ENCODE results near the gene ZG16B.
A peak's percentile ranks its signal among the peaks of the same experiment; 100 is the strongest.

The ZG16B gene

GRCh38 chr16:2848933-2849725 is 19.0 kb downstream of the ZG16B start:
- DNase-seq: no peak

DNA sequence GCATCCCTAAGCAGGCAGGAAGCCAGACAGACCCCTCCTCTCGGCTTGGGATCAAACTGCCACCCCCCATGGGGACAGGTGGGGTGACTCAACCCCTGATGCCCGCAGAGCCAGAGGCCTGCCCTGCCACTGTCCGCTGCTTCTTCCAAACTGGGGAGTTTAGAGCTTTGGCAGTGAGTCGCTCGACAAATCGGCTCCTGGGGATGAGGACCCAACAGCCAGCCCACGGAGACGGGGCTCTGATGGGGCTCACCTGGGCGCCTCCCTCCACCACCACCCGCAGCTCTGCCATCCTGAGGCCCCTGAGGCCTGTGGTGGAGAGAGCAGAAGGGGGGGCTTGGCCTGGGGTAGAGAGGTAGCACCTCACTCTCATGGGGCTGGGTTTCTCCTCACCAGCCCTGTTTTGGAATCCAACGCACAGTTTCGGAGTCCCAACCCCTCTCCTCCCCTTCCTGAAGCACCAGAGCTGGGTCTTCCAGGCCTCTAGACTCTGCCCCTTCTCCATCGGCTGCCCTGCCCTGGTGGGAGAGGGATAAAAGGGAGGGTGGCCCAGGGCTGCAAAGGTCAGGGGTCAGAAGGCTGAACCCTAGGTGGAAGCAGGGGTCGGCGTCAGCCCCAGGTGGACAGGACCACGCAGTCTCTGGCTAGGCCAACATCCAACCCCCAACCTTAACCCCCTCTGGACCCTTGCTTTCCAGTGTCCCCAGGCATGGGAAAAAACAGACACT is 22.1 kb downstream of the ZG16B start:
- no peak for DNase-seq

- no peak for DNase-seq
Measured at GRCh38 chr16:2852731-2853507, 22.8 kb downstream of the ZG16B start.

- DNase-seq: no peak
Measured at GRCh38 chr16:2853531-2854073, 23.5 kb downstream of the ZG16B start.

GRCh38 chr16:2854700-2855309 is 24.7 kb downstream of the ZG16B start:
- no peak for DNase-seq

- DNase-seq: no peak
Measured at GRCh38 chr16:2855536-2855935, 25.4 kb downstream of the ZG16B start.

DNA sequence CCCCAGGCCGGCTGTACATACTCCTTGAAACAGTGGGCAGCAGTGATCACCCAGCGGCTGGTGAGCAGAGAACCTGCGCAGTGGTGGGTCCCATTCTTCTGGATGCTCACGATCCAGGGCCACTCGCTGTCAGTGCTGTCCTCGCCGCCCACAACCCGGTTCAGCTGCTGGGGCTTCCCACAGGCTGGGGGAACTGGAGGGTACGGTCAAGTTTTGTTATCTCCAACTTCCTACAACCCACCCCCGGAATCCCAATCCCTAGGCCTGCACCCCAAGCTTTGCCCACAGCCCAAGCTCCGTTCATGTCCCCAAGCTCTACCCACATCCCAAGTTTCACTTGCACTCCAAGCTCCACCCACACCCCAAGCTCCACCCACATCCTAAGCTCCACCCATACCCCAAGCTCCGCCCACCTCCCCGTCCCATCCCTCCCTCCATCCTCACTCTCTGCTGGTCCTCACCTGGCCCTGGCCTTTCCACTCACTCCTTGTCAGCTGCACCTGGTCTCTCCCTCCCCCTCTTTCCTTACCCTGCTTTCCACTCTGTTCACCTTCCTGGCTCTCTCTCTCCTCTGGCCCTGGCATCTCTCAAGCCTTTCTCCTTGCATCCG is 26.1 kb downstream of the ZG16B start:
- DNase-seq: no peak

GRCh38 chr16:2856686-2857450 is 26.8 kb downstream of the ZG16B start:
- DNase-seq: no peak

DNA sequence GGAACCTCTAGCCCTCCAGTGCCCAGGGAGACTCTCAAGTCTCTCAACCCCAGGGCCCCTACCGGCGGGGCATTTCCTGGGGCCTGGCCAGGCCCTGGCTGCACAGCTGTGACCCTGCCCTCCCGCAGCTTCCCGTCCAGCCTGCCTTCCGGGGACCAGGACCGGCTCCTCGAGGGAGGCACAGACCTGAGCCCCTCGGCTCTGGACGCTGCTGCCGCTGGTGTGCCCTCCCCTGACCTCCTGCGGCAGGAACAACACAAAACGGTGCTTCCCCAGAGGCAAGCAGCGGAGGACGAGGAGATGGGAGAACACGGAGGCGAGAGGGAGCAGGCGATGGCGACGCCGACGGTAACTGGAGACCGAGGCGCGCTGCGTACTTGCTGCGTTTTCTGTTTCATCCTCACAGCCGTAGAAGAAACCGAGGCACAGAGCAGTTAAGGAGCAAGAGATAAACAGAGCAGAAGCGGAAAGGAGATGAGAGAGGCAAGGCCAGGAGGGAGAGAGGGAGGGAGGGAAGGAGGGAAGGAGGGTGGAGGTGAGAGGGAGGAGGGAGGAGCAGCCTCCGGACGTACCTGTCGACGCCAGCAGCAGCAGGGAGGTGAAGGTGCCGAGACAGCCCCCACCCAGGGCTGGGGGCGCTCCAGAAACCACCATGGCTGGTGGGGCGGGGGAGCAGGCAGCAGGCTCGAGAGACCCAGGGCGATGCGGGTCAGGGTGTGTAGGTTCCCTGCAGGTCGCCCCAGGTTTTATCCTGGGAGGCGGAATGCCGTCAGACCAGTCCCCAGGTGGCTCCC is 27.5 kb downstream of the ZG16B start, which contains the start of gene PRSS22:
TSS of gene PRSS22 (minus strand) at position 720 of the 794 bp plus-strand sequence. CDS start at position 654, 66 bp downstream.
- DNase-seq: no peak

- no peak for DNase-seq
Measured at GRCh38 chr16:2858245-2859025, 28.3 kb downstream of the ZG16B start.

- DNase-seq: no peak
Measured at GRCh38 chr16:2859686-2860265, 29.7 kb downstream of the ZG16B start.

- no peak for DNase-seq
Measured at GRCh38 chr16:2860826-2861567, 30.9 kb downstream of the ZG16B start.

DNA sequence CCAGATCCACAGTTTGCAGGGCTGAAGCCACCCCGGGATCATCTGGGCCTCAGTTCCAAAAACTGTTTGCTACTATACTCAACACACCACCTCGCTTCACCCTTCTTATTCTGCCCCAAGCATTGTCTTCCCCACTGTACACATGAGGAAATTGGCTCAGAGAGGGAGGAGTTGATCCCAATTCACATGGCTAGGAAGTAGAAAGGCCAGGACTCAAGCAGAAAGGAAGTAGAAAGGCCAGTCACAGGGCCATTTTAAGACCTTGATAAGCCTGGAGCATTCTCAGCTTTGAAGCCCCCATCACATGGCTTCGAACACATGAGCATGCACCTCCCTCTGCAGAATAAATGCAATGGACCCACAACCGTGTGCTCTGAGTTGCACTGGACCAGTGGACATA is 35.5 kb downstream of the ZG16B start:
- DNase-seq: no peak

- DNase-seq: no peak
Measured at GRCh38 chr16:2866431-2866830, 36.3 kb downstream of the ZG16B start.

- no peak for DNase-seq
Measured at GRCh38 chr16:2867661-2867986, 37.5 kb downstream of the ZG16B start.

- DNase-seq: peak; percentile 74
Measured at GRCh38 chr16:2867987-2868789, 38.1 kb downstream of the ZG16B start.

DNA sequence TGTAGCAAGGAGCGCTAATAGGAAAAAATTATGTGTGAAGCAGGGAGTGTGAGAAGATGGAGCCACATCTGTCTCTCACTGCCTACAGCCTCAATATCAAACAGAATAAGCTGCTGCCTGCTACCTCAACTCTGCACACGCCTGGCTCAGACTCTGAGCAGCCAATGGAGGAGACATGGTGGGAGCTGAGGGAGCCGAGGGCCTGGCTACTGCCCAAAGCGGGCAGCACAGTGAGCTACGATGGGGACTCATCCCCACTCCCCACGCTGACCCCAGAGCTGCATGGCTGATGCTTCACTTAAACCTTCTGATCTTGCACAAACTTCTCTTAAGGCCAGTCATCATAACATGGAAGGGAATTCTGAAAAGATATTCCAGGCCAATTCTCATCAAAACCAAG is 41.8 kb downstream of the ZG16B start:
- no peak for DNase-seq
